ENCODE data around the gene SCG5. TPM values are rescaled to one million over a fixed set of nuclear protein-coding genes. Genes with fewer than 3 reads are reported as not detected.
"Not testable (repeated sequence)": the region's sequence is repeated elsewhere in the genome, so short reads cannot be mapped to it uniquely, and the experiment has no call there.

The SCG5 gene
- total and polyA plus RNA-seq, 2 of the 13 experiments (the other 11 are each of a cell fraction or from before 2014, with no cell fraction given), result 2.3 to 3.5 TPM

GRCh38 chr15:32615051-32615870, 26.2 kb upstream of the SCG5 start, which contains the start of gene ARHGAP11A (continued):
- TF ChIP-seq NFYC (CRISPR knock-in tag; IDR thresholded peaks at IDR 0.05), result peak; percentile 77
- peak; percentile 8; the same call in 1 of the 2 replicates for TF ChIP-seq PHF20 (CRISPR knock-in tag; IDR thresholded peaks at IDR 0.05)
- 0 out of 2 replicates have a peak, but pooled peaks have one; percentile 5 for TF ChIP-seq RBFOX2 (IDR thresholded peaks at IDR 0.05; ENCODE audit: low read depth, low read length)
- TF ChIP-seq HOXA3 (CRISPR knock-in tag; IDR thresholded peaks at IDR 0.05), result peak; percentile 23; the same call in 1 of the 2 replicates
- TF ChIP-seq, protein P1, sequence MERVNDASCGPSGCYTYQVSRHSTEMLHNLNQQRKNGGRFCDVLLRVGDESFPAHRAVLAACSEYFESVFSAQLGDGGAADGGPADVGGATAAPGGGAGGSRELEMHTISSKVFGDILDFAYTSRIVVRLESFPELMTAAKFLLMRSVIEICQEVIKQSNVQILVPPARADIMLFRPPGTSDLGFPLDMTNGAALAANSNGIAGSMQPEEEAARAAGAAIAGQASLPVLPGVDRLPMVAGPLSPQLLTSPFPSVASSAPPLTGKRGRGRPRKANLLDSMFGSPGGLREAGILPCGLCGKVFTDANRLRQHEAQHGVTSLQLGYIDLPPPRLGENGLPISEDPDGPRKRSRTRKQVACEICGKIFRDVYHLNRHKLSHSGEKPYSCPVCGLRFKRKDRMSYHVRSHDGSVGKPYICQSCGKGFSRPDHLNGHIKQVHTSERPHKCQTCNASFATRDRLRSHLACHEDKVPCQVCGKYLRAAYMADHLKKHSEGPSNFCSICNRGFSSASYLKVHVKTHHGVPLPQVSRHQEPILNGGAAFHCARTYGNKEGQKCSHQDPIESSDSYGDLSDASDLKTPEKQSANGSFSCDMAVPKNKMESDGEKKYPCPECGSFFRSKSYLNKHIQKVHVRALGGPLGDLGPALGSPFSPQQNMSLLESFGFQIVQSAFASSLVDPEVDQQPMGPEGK (CRISPR knock-in tag; IDR thresholded peaks at IDR 0.05), result peak; percentile 81

- H3K4me2 ChIP-seq (ENCODE audit: low read depth, low read length), result peak overlapping the region; percentile 60
- H3K36me3 ChIP-seq (replicated peaks in 1 of 2; ENCODE audit: control insufficient read depth in 1 of 2, insufficient read depth in 2 of 2, low read length in 2 of 2); in situ Hi-C loops (cut with HindIII; ENCODE audit: extremely low pct_ligation_motif_present, low pct_unique_long_range_greater_than_20kb); H3K9me3 ChIP-seq (ENCODE audit: low read length); POLR2A ChIA-PET; H4K20me1 ChIP-seq (ENCODE audit: insufficient read depth, low read length); H2AFZ ChIP-seq (ENCODE audit: low read length); H3K27me3 ChIP-seq (ENCODE audit: control insufficient read depth in 1 of 2, insufficient read depth in 2 of 2, low read length in 2 of 2); CTCF ChIA-PET (ENCODE audit: low intra/inter-chr PET ratio, low total read pairs); H3K4me1 ChIP-seq (ENCODE audit: insufficient read depth, low read length); intact Hi-C loops (cut with micrococcal nuclease; ENCODE audit: unreplicated experiment); FAIRE-seq: not testable (repeated sequence)
- WGBS (ENCODE audit: low lambda C conversion rate), result 2% methylated on average over 20 of the region's 24 CpGs
- 0 out of 2 replicates have a peak, but pooled peaks have one; percentile 5 for TF ChIP-seq MYC (CRISPR knock-in tag; IDR thresholded peaks at IDR 0.05; ENCODE audit: borderline replicate concordance)
- ATAC-seq (peak; percentile 79), DNase-seq (ENCODE audit: low spot score) (peak; percentile 17)
- H3K4me3 ChIP-seq (replicated peaks in 1 of 3; ENCODE audit: insufficient read depth in 1 of 3, low read depth in 2 of 3, low read length in 3 of 3), result peak overlapping the region; percentile 67 to 81 (median 68)
- H3K9ac ChIP-seq (ENCODE audit: insufficient read depth, low read depth, low read length), result peak overlapping the region; percentile 71
- peak overlapping the region; percentile 76 for H3K27ac ChIP-seq (ENCODE audit: extremely low read length, insufficient read depth, low read length)
- BruUV-seq (replicated peaks), result TSS peak; percentile 80
- H3K79me2 ChIP-seq (ENCODE audit: insufficient read depth, low read length), result peaks cover 36% of the 10 kb centered on the region
Observed at GRCh38 chr15:32615871-32616426, 25.6 kb upstream of the SCG5 start.
